HUES64 (cell line): ENCODE measurements around the gene MICB.
"Not testable (repeated sequence)": the region's sequence is repeated elsewhere in the genome, so short reads cannot be mapped to it uniquely, and the experiment has no call there.

ENCODE experiments used
- H3K27ac ChIP-seq: 2 replicates; pipeline ENCODE4 v1.7.0; 2013; ENCODE audit warnings: low read depth, low read length, inconsistent platforms
- H3K27me3 ChIP-seq: 2 replicates; pipeline ENCODE4 v1.6.1; 2013; ENCODE audit warnings: mild to moderate bottlenecking, low read length; ENCODE audit not compliant: insufficient read depth
- H3K36me3 ChIP-seq: 2 replicates; pipeline ENCODE4 v1.6.1; 2013; ENCODE audit warnings: mild to moderate bottlenecking, low read length; ENCODE audit not compliant: insufficient read depth
- H3K4me1 ChIP-seq: 2 replicates; pipeline ENCODE4 v1.6.1; 2013; ENCODE audit warnings: mild to moderate bottlenecking, low read length, moderate library complexity; ENCODE audit not compliant: insufficient read depth
- H3K4me3 ChIP-seq: 2 replicates; pipeline ENCODE4 v1.5.1; 2013; ENCODE audit warnings: mild to moderate bottlenecking, low read length, moderate library complexity
- H3K9ac ChIP-seq: 2 replicates; pipeline ENCODE4 v1.6.1; 2013; ENCODE audit warnings: mild to moderate bottlenecking, low read depth, low read length
- H3K9me3 ChIP-seq: 2 replicates; pipeline ENCODE4 v1.6.1; 2013; ENCODE audit warnings: low read depth, low read length; ENCODE audit not compliant: insufficient read depth
- WGBS: fragments of 150-250, 120-280 bp; methylation state at CpG from one replicate; pipeline ENCODE4 v1.1.7; 2013; ENCODE audit warnings: missing lambda C conversion rate; 5-methylcytosine and 5-hydroxymethylcytosine counted together

Gene MICB

DNA sequence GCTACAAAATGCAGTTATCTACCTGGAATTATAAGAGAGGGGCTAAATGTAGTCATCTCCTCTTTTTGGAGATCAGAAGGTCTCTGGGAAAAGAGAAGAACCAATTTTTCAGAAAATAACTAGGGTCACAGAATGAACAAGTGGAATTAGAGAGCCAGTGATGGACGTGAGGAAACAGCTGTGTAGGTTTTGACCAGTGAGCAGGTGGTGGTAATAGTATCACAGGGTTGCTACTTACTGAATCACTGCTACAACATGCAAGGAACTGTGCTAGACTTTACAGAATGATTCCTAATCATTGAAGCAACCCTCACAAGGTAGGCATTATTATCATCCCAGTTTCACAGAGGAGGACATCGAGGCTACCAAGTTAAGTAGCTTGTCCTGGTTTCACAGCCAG is 46.7 kb downstream of the MICB start:
- Histone ChIP-seq H3K9ac (no peak overlapping the region), H3K4me1 (peaks cover 18% of the 10 kb centered on the region), H3K27me3 (no peaks in the 10 kb centered on the region), H3K9me3 (no peaks in the 10 kb centered on the region), H3K27ac (no peak overlapping the region), H3K4me3 (no peak overlapping the region), H3K36me3 (peaks cover 29% of the 10 kb centered on the region)
- WGBS = 86% methylated on average over 2 of the region's 2 CpGs

- Histone ChIP-seq H3K36me3 (peaks cover 23% of the 10 kb centered on the region), H3K27ac (no peak overlapping the region), H3K9ac (no peak overlapping the region), H3K4me3 (no peak overlapping the region), H3K9me3 (no peaks in the 10 kb centered on the region), H3K27me3 (no peaks in the 10 kb centered on the region), H3K4me1 (peaks cover 12% of the 10 kb centered on the region)
- 88% methylated on average over 7 of the region's 7 CpGs for WGBS
Measured at GRCh38 chr6:31545291-31545690, 47.3 kb downstream of the MICB start.

- peak within 1 kb of the TSS; percentile 68 for H3K9ac ChIP-seq
- H3K36me3 ChIP-seq = peaks cover 16% of the 10 kb centered on the region
- peaks cover 9% of the 10 kb centered on the region; the same call in 1 of the 2 replicates for H3K4me1 ChIP-seq
- no peaks in the 10 kb centered on the region for H3K27me3 ChIP-seq
- H3K27ac ChIP-seq = peak within 1 kb of the TSS; percentile 74
- H3K4me3 ChIP-seq = peak within 1 kb of the TSS; percentile 60
- 2% methylated on average over 11 of the region's 11 CpGs for WGBS
- no peaks in the 10 kb centered on the region for H3K9me3 ChIP-seq
Measured at GRCh38 chr6:31546339-31546957, 48.5 kb downstream of the MICB start, which contains the start of gene ATP6V1G2. TSS of gene ATP6V1G2 (minus strand) at chr6:31546608. CDS start at chr6:31546559, 49 bp downstream.

DNA sequence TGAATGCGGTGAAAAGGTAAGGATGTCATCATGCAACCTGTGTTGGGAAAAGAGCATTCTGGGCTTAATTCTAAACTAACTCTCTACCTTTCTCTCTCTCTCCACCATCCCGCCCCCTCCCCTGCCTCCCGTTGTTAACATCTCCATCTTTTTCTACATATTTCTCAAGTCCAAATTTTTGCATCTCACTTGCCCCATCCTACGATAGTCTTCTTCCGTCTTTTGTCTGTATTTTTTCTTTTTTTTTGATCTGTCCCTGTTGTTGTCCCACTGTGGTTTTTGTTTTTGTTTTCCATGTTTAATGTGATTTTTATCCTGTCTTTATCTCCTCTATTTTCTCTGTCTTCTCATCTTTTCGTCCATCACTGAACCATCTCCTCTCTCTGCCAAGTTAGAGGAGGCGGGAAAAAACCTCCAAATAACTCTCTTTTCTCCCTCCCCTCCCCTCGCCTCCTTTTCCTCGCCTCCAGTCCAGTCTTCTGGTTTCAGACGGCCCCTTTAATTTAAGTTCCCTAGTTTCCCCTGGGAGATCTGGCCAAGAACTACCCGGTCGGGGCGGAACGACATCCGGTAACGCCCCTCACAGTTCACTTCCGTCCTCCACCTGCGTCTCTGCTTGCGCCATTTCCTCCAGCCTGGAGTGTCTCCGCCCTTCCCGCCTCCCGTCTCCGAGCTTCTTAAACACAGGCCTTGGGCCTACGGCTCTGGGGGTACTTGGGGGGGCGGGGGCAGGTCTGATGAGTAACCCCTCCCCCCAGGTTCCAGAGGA is 49.2 kb downstream of the MICB start, which contains the start of gene NFKBIL1:
Gene NFKBIL1 (plus strand): TSS at position 651 of the 769 bp plus-strand sequence. CDS start 87 bp downstream, at position 738.
- peak within 1 kb of the TSS; percentile 74 for H3K27ac ChIP-seq
- H3K9me3 ChIP-seq = no peaks in the 10 kb centered on the region
- H3K4me1 ChIP-seq = peaks cover 9% of the 10 kb centered on the region; the same call in 1 of the 2 replicates
- peak within 1 kb of the TSS; percentile 68 for H3K9ac ChIP-seq
- peaks cover 16% of the 10 kb centered on the region for H3K36me3 ChIP-seq
- no peaks in the 10 kb centered on the region for H3K27me3 ChIP-seq
- under 1% methylated on average over 22 of the region's 25 CpGs for WGBS
- H3K4me3 ChIP-seq = peak within 1 kb of the TSS; percentile 60

GRCh38 chr6:31547727-31548543 is 50.0 kb downstream of the MICB start:
- Histone ChIP-seq H3K27me3 (no peaks in the 10 kb centered on the region), H3K27ac (peak overlapping the region; percentile 74), H3K4me1 (peaks cover 8% of the 10 kb centered on the region; the same call in 1 of the 2 replicates), H3K36me3 (peaks cover 16% of the 10 kb centered on the region), H3K4me3 (peak overlapping the region; percentile 60), H3K9ac (peak overlapping the region; percentile 68; the same call in 1 of the 2 replicates), H3K9me3 (no peaks in the 10 kb centered on the region)
- 88% methylated on average over 22 of the region's 24 CpGs for WGBS

GRCh38 chr6:31548544-31548873 is 50.6 kb downstream of the MICB start:
- Histone ChIP-seq H3K27ac (no peak overlapping the region), H3K9me3 (no peaks in the 10 kb centered on the region), H3K4me1 (peaks cover 4% of the 10 kb centered on the region; the same call in 1 of the 2 replicates), H3K27me3 (no peaks in the 10 kb centered on the region), H3K9ac (peak overlapping the region; percentile 68; the same call in 1 of the 2 replicates), H3K4me3 (peak overlapping the region; percentile 60; the same call in 1 of the 2 replicates), H3K36me3 (peaks cover 20% of the 10 kb centered on the region)
- WGBS = 100% methylated on average over 2 of the region's 2 CpGs

DNA sequence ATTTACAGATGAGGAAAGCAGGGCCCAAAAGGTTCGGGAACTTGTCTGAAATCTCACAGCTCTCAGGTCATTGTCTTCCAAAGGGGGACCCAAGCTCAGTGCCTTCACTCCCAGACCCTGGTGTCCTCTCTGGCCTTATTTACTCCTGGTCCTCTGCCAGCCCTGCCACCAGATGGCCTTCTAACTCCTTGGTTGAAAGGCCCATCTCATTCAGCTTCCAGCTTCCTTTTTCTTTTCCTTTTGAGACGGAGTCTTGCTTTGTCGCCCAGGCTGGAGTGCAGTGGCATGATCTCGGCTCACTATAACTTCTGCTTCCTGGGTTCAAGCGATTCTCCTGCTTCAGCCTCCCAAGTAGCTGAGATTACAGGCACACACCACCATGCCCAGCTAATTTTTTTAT is 53.4 kb downstream of the MICB start:
- not testable (repeated sequence) for H3K27ac ChIP-seq, H3K9me3 ChIP-seq, H3K27me3 ChIP-seq, H3K4me1 ChIP-seq, H3K9ac ChIP-seq, H3K4me3 ChIP-seq
- peaks cover 31% of the 10 kb centered on the region for H3K36me3 ChIP-seq
- WGBS = 81% methylated on average over 5 of the region's 5 CpGs

- no peaks in the 10 kb centered on the region for H3K9me3 ChIP-seq
- no peaks in the 10 kb centered on the region for H3K27me3 ChIP-seq
- H3K4me3 ChIP-seq = no peak overlapping the region
- 84% methylated on average over 3 of the region's 3 CpGs for WGBS
- H3K4me1 ChIP-seq = peaks cover 15% of the 10 kb centered on the region; the same call in 1 of the 2 replicates
- H3K27ac ChIP-seq = no peak overlapping the region
- H3K36me3 ChIP-seq = peaks cover 46% of the 10 kb centered on the region
- H3K9ac ChIP-seq = no peak overlapping the region
Measured at GRCh38 chr6:31556307-31556706, 58.4 kb downstream of the MICB start.

- H3K4me1 ChIP-seq = peaks cover 15% of the 10 kb centered on the region; the same call in 1 of the 2 replicates
- no peak overlapping the region for H3K4me3 ChIP-seq
- H3K27me3 ChIP-seq = no peaks in the 10 kb centered on the region
- no peaks in the 10 kb centered on the region for H3K9me3 ChIP-seq
- H3K36me3 ChIP-seq = peaks cover 46% of the 10 kb centered on the region
- WGBS = 88% methylated on average over 24 of the region's 24 CpGs
- H3K27ac ChIP-seq = no peak overlapping the region
- no peak overlapping the region for H3K9ac ChIP-seq
Measured at GRCh38 chr6:31557443-31558317, 59.7 kb downstream of the MICB start.

GRCh38 chr6:31558318-31558625 is 60.3 kb downstream of the MICB start:
- H3K9ac ChIP-seq = no peak overlapping the region
- H3K4me1 ChIP-seq = peaks cover 15% of the 10 kb centered on the region; the same call in 1 of the 2 replicates

More at GRCh38 chr6:31558318-31558625, 60.3 kb downstream of the MICB start:
- H3K9me3 ChIP-seq = no peaks in the 10 kb centered on the region
- WGBS = 92% methylated on average over 8 of the region's 8 CpGs
- H3K27ac ChIP-seq = no peak overlapping the region
- no peaks in the 10 kb centered on the region for H3K27me3 ChIP-seq
- H3K36me3 ChIP-seq = peaks cover 44% of the 10 kb centered on the region
- no peak overlapping the region for H3K4me3 ChIP-seq
